ENCODE results near the gene WWTR1. TPM values are rescaled to one million over a fixed set of nuclear protein-coding genes. Genes with fewer than 3 reads are reported as not detected.

WWTR1 gene
- total and polyA plus RNA-seq, 2 of the 8 experiments (the other 6 are each of a cell fraction or from before 2014, with no cell fraction given): 15.7 to 18.6 TPM

DNA sequence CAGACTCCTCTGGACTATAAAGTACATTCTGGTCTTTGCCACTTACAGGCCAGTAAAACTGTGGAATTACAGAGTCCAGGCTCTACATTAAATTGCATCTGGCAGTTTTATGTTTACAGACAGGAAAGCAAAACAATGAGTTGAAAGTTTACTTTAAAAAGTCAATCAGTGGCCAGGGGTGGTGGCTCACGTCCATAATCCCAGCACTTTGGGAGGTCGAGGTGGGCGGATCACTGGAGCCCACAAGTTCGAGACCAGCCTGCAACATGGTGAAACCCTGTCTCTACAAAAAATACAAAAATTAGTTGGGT, 129.5 kb downstream of the WWTR1 start:
- no peak for DNase-seq (ENCODE audit: low read depth in 1 of 2, low spot score in 2 of 2)
- Histone ChIP-seq H3K18ac (ENCODE audit: extremely low read depth, low read length) (no peak overlapping the region), H3K14ac (ENCODE audit: insufficient read length) (no peak overlapping the region), H4K8ac (ENCODE audit: extremely low read depth, insufficient read depth, low read length) (no peak overlapping the region), H3K36me3 (ENCODE audit: control insufficient read depth in 2 of 4, insufficient read depth in 4 of 4, low read length in 3 of 4) (peaks cover 0 to 9% (median 0%) of the 10 kb centered on the region in 4 experiments; a peak in 2 of 8 replicates), H3K4me3 (ENCODE audit: extremely low read depth in 1 of 4, insufficient read depth in 2 of 4, low read depth in 3 of 4, low read length in 4 of 4) (no peak overlapping the region), H2BK12ac (ENCODE audit: low read depth, low read length) (no peak overlapping the region), H3K9ac (replicated peaks in 1 of 4; ENCODE audit: extremely low read depth in 1 of 4, low read depth in 3 of 4, low read length in 3 of 4) (no peak overlapping the region), H2AK5ac (ENCODE audit: low read depth, low read length) (no peak overlapping the region), H2BK15ac (ENCODE audit: low read length) (no peak overlapping the region), H3K27ac (ENCODE audit: low read depth, low read length) (no peak overlapping the region), H2BK120ac (replicated peaks; ENCODE audit: low read depth, low read length) (no peak overlapping the region), H3K79me1 (ENCODE audit: low read depth, low read length) (no peaks in the 10 kb centered on the region), H3K56ac (replicated peaks; ENCODE audit: insufficient read length, low read depth, low read length) (no peak overlapping the region), H2BK5ac (ENCODE audit: low read depth, low read length) (no peak overlapping the region), H3K4me1 (replicated peaks in 1 of 4; ENCODE audit: control insufficient read depth in 3 of 4, insufficient read depth in 4 of 4, low read length in 3 of 4) (no peaks in the 10 kb centered on the region), H4K5ac (ENCODE audit: insufficient read length, low read depth, low read length) (no peak overlapping the region), H4K91ac (replicated peaks; ENCODE audit: insufficient read length, low read length) (no peak overlapping the region), H2BK20ac (ENCODE audit: low read length) (no peak overlapping the region), H3K23ac (ENCODE audit: insufficient read length) (no peak overlapping the region), H3K4ac (replicated peaks; ENCODE audit: insufficient read length, low read depth, low read length) (no peak overlapping the region), H2AFZ (ENCODE audit: low read length) (no peak overlapping the region), H3K4me2 (ENCODE audit: insufficient read depth in 1 of 2, low read depth in 2 of 2, low read length in 2 of 2) (no peak overlapping the region), H4K20me1 (replicated peaks in 1 of 2; ENCODE audit: control insufficient read depth in 1 of 2, insufficient read depth in 2 of 2, low read length in 2 of 2) (no peaks in the 10 kb centered on the region), H3K27me3 (replicated peaks in 1 of 4; ENCODE audit: control insufficient read depth in 3 of 4, extremely low read depth in 1 of 4, insufficient read depth in 3 of 4, low read length in 3 of 4) (no peaks in the 10 kb centered on the region), H3K9me3 (ENCODE audit: insufficient read depth in 2 of 2, low read depth in 1 of 2, low read length in 1 of 2) (no peaks in the 10 kb centered on the region), H3K79me2 (ENCODE audit: control insufficient read depth in 1 of 2, insufficient read depth in 2 of 2, low read length in 2 of 2) (no peaks in the 10 kb centered on the region), H3K23me2 (ENCODE audit: low read depth, low read length) (no peaks in the 10 kb centered on the region)
- ChIA-PET POLR2A (ENCODE audit: partially characterized antibody) (interaction anchor here (1.2 kb wide), 1 partner anchor 130 kb away, joined by 7 read pairs; the partner anchor contains the start of gene WWTR1), CTCF (ENCODE audit: partially characterized antibody) (interaction anchor here (0.6 to 1.8 kb wide), 9 partner anchors 15 to 243 kb away, joined by 3 to 9 read pairs (median 4); no protein-coding TSS in a partner anchor)
- 75% methylated on average over 4 of the region's 4 CpGs; no CpG with 5 or more reads in 1 of the 2 experiments for WGBS, 2 experiments (ENCODE audit: extremely low coverage in 1 of 2, insufficient coverage in 1 of 2, insufficient read length in 1 of 2, insufficient replicate concordance in 2 of 2, low coverage in 1 of 2, low lambda C conversion rate in 2 of 2, missing lambda C conversion rate in 1 of 2)
- no peak for FAIRE-seq
- TF ChIP-seq SUZ12 (IDR thresholded peaks at IDR 0.05; ENCODE audit: low read length) (no peak), POLR2AphosphoS5 (IDR thresholded peaks at IDR 0.05; ENCODE audit: low read depth, low read length) (no peak), CBX8 (IDR thresholded peaks at IDR 0.05; ENCODE audit: borderline replicate concordance, low read depth, low read length) (no peak), FOSL1 (IDR thresholded peaks at IDR 0.05; ENCODE audit: insufficient read depth, low read depth, low read length) (no peak), JUND (IDR thresholded peaks at IDR 0.05; ENCODE audit: low read length) (no peak), SP4 (IDR thresholded peaks at IDR 0.05; ENCODE audit: low read length) (no peak), PHF8 (conservative IDR thresholded peaks at IDR 0.05; ENCODE audit: low read depth, low read length) (no peak), ZNF274 (IDR thresholded peaks at IDR 0.05; ENCODE audit: borderline replicate concordance, extremely low read depth, low read length) (no peak), NANOG (IDR thresholded peaks at IDR 0.05; ENCODE audit: insufficient read depth, low read depth, low read length, poor library complexity, severe bottlenecking) (no peak), GABPA (IDR thresholded peaks at IDR 0.05; ENCODE audit: borderline replicate concordance, insufficient read depth, low read length) (no peak)
- TF ChIP-seq, protein P1, sequence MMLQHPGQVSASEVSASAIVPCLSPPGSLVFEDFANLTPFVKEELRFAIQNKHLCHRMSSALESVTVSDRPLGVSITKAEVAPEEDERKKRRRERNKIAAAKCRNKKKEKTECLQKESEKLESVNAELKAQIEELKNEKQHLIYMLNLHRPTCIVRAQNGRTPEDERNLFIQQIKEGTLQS (IDR thresholded peaks at IDR 0.05; ENCODE audit: insufficient read depth, low read depth, low read length): no peak
- TF ChIP-seq, protein P2, sequence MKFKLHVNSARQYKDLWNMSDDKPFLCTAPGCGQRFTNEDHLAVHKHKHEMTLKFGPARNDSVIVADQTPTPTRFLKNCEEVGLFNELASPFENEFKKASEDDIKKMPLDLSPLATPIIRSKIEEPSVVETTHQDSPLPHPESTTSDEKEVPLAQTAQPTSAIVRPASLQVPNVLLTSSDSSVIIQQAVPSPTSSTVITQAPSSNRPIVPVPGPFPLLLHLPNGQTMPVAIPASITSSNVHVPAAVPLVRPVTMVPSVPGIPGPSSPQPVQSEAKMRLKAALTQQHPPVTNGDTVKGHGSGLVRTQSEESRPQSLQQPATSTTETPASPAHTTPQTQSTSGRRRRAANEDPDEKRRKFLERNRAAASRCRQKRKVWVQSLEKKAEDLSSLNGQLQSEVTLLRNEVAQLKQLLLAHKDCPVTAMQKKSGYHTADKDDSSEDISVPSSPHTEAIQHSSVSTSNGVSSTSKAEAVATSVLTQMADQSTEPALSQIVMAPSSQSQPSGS (IDR thresholded peaks at IDR 0.05; ENCODE audit: low read length): no peak
